AG04449 (cell line): ENCODE results near the gene THSD4.

Experiments used
- CTCF ChIA-PET: fragments of 350-600 bp; formaldehyde crosslinking; extraction: SDS; loops from one replicate; lab custom pipeline; 2021; ENCODE audit warnings: antibody characterized with exemption; lab: Yijun Ruan, JAX
- POLR2A ChIA-PET: fragments of 400-600, 350-600 bp; formaldehyde crosslinking; extraction: SDS; loops from one replicate; lab custom pipeline; 2020; ENCODE audit warnings: antibody characterized with exemption, inconsistent platforms; lab: Yijun Ruan, JAX
- DNase-seq: peaks from one replicate; pipeline ENCODE4 v3.0.0-alpha.2; 2010; ENCODE audit warnings: low read depth, low spot score
- H3K4me3 ChIP-seq: 2 replicates; pipeline ENCODE4 v1.5.1; 2011; ENCODE audit warnings: low read depth, mild to moderate bottlenecking, control low read depth, low read length
- TF ChIP-seq, protein P1 (sequence below): IDR thresholded peaks from one replicate; pipeline ENCODE4 v1.5.1; 2011; ENCODE audit warnings: mild to moderate bottlenecking, moderate library complexity, low read length, control low read depth, inconsistent platforms; ENCODE audit not compliant: insufficient read depth; ENCODE audit errors: missing control alignments

The THSD4 gene

DNA sequence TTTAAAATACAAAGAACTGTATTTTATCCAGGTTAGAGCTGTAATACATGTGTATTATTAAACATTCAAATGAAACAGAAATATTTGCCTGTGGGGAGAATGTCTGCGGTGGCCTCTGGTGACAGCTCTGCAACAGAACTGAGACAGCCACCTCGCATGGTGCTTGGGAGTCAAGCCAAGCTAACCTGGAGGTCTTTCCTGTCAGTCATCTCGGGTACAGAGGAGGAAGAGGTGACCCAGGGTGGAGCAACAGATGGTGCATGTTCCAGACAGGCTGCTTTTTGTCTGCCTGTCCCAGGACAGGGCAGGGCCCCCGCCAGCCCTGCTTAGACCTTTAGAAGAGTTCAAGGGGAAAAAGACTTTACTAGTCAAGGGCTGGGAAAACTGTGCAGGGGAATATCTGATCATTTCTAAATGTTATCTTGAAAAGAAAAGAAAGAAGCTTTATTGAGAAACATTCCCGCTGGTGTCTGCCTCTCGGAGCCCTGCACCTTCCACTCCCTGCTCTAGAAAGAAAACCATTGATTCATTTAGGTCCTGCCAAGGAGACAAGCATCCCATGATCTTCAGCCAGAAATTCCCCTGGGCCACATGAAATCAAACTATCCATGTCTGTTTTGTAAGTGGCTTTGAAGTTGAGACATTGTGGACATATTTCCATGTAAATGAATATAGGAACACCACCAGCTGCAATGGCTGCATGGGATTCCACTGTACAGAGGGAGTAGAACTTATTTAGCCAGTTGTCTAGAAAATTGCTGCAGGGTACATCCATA is 689.6 kb downstream of the THSD4 start:
- TF ChIP-seq, protein P1, sequence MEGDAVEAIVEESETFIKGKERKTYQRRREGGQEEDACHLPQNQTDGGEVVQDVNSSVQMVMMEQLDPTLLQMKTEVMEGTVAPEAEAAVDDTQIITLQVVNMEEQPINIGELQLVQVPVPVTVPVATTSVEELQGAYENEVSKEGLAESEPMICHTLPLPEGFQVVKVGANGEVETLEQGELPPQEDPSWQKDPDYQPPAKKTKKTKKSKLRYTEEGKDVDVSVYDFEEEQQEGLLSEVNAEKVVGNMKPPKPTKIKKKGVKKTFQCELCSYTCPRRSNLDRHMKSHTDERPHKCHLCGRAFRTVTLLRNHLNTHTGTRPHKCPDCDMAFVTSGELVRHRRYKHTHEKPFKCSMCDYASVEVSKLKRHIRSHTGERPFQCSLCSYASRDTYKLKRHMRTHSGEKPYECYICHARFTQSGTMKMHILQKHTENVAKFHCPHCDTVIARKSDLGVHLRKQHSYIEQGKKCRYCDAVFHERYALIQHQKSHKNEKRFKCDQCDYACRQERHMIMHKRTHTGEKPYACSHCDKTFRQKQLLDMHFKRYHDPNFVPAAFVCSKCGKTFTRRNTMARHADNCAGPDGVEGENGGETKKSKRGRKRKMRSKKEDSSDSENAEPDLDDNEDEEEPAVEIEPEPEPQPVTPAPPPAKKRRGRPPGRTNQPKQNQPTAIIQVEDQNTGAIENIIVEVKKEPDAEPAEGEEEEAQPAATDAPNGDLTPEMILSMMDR, result no peak
- no peak for DNase-seq
- CTCF ChIA-PET, result interaction anchor here (1.0 to 11.0 kb wide), 9 partner anchors 24 to 418 kb away, joined by 3 to 244 read pairs (median 7); no protein-coding TSS in a partner anchor
- no peak overlapping the region for H3K4me3 ChIP-seq
- POLR2A ChIA-PET, result interaction anchor here (0.6 kb wide), 1 partner anchor 1091 kb away, joined by 3 read pairs; no protein-coding TSS in a partner anchor

DNA sequence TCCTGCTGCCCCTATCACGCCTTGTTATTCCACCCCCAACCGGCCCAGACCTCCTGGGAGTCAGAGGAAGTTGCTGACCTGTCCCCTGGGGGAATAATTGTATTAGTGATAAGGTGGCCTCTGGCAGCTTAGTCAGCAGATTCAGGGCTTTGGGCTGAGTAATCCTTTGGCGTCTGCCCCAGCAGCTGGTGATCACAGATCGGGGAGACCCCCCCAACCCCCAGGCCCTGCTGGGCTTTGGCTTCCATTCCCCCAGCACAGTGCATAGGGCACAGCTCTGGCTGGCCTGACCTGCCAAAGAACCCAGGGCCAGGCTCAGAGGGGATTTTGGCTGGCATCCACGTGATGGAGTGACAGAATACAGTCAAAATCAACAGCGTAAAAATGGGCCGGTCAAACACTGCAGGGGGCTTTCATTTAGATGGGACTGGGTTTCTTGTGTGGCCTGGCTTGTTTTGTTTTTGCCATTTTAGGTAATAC is 691.2 kb downstream of the THSD4 start:
- ChIA-PET CTCF (interaction anchor here (0.6 to 11.0 kb wide), 6 partner anchors 15 to 363 kb away, joined by 3 to 244 read pairs (median 9); no protein-coding TSS in a partner anchor), POLR2A (no interaction called here)
- TF ChIP-seq, protein P1, result no peak
- no peak overlapping the region for H3K4me3 ChIP-seq
- DNase-seq, result no peak

DNA sequence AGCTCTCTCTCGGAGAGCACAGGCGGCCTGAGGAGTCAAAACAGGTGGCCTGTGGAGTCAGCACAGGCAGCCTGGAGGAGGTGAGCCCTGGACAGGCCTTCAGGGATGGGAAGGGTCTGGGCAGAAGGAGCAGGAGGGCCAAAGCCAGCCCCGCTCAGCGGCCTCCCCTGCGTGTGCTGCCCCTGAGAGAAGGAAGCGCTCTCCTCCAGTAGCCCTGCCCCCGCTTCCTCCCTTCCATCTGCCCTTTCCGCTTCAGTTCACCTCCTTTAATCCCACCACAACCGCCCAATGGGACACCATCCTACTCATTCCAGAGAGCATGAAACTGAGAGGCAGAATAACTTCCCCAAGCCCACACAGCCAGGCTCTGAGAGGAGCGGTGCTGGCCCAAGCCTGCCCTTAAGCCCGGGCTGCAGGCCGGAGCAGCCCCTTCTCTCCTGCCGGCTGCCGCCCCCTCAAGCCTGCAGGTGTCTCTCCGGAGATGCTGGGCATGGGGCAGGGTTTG is 691.9 kb downstream of the THSD4 start:
- POLR2A ChIA-PET, result no interaction called here
- H3K4me3 ChIP-seq, result no peak overlapping the region
- CTCF ChIA-PET, result interaction anchor here (0.5 to 11.0 kb wide), 9 partner anchors 10 to 363 kb away, joined by 3 to 244 read pairs (median 5); no protein-coding TSS in a partner anchor
- DNase-seq, result no peak
- TF ChIP-seq, protein P1, result no peak

DNA sequence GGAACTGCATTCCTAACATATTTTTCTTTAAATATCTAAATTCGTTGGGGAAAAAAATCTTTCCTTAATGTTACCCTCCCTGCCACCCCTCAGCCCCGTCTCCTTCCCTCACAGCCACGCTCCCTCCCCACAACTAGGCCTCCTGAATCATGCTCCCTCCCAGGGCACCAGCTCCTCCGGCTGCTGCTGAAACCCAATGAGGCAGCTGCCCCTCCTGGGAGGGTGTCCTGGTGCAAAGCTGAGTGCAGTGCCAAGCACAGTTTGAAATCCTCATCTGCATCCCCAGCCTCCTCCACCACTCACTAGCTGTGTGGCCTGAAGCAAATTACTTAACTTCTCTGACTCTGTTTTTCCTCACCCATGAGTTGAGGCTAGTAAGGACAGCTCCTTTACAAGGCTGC is 692.4 kb downstream of the THSD4 start:
- no peak for DNase-seq
- H3K4me3 ChIP-seq, result no peak overlapping the region
- ChIA-PET CTCF (interaction anchor here (0.5 to 11.0 kb wide), 8 partner anchors 10 to 364 kb away, joined by 3 to 244 read pairs (median 4); no protein-coding TSS in a partner anchor), POLR2A (no interaction called here)
- TF ChIP-seq, protein P1, result no peak

DNA sequence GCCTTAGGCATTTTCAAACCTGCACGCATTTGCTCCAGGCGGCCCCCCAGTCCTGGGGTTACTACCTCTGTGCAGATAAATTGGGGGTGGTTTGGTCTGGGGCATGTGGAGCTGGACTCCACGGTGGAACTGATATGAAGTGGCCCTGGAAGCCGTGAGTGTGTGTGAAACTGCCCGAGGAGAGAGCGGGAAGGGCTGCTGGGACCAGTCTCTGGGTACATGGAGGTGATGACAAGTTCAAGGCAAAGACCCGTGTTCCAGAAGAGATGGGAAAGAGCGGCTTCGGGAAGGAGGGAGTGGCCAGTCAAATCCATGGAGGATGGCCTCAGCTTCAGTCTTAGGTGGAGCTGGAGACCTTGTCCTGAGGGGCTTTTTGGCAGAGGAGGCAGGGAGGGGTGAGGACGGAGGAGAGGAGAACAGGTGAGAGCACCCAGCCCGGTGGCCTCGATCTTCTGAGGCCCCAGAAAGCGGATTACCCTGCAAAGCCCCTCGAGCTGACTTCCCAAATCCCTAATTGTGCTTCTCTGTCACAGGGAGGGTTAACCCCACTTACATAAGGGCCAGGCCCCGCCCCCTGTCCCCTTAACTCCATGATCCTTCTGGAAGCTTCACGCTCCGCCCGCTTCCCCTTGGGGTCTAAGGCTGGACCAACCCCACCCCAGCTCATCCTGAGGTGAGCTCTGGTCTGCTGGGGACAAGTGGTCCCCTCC is 693.2 kb downstream of the THSD4 start:
- no peak overlapping the region for H3K4me3 ChIP-seq
- no peak for DNase-seq
- ChIA-PET POLR2A (no interaction called here), CTCF (interaction anchor here (1.1 to 11.0 kb wide), 7 partner anchors 9 to 348 kb away, joined by 3 to 244 read pairs (median 6); no protein-coding TSS in a partner anchor)
- TF ChIP-seq, protein P1, result no peak
